ENCODE measurements around the gene SLC25A48. TPM values are rescaled to one million over a fixed set of nuclear protein-coding genes. Genes with fewer than 3 reads are reported as not detected.

Gene SLC25A48
- total RNA-seq, 1 donor from 2014 or later = 0.62 TPM

GRCh38 chr5:135930029-135930948 lies 95.8 kb downstream of the SLC25A48 start:
- no peak for DNase-seq

DNA sequence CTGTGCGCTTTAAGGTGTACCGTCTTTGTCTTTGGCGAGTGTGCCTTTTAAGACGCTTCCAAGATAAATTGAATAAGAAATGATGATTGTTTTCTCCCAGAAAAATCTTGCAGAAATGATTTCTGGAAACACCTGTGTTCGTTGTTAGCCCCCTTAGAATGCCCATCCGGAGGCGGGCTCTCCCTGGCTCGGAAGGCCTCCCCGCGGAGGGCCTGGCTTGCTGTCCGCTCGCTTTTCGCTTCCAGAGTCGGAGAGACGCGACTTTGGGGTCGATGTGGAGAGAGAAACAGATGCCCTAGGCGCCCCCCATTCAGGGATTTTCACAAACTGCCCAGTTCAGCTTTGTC lies 96.5 kb downstream of the SLC25A48 start:
- no peak for DNase-seq

DNA sequence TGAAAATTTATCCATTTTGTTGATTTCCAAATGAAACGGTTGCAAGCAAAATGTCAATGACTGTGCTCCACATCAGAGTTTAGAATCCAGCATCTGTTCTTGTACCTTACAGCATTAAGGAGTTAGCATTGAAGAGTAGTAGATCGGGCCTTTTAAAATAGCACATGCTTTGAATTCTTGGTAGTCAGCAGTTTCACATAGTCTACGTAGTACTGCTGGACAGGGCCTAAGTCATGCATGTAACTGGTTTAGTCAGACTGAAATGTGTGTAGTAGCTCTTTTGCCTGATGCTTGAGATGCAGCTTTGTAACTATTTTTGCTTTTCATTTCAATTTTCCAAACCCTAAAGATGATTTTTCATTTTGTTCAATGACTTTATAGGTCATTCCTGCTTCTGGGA lies 100.5 kb downstream of the SLC25A48 start:
- no peak for DNase-seq

DNA sequence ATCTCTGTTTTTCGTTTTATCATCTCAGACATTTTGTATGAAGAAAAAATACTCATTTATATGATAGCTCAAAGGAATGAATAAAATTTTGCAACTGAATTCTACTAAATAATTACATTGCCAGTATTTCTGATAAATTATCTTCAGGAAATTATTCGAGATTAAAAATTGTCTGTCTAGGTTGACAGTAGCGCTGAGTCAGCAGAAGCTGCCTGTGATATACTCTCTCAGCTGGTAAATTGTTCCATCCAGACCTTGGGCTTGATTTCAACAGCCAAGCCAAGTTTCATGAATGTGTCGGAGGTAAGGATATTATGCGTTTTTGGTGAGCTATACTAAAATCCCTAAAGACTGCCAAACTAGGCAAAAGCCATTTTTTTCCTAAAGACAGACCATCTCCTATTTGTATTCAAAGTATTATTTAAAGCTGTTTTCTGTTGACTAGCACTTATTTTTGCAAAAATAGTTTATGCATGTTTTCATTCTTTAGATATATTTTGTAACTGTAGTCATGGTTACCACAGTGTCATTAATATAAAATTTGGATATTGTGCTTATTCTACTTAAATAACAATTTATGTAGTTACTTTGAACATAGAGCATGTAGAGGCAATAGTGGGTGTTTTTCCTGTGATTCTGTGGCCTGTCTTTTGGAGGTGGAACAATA lies 102.9 kb downstream of the SLC25A48 start:
- no peak for DNase-seq

Small RNAs within 50 kb of the gene (small RNA-seq; reads per million reads assigned to genes)
- gene MIR5692C1 = not detected

Other genes starting within 250 kb of the SLC25A48 start
- not detected for gene IL9, start 61.2 kb downstream of the SLC25A48 start, total RNA-seq
- gene LECT2, start 120.3 kb downstream of the SLC25A48 start, total RNA-seq = not detected
- 4.2 TPM for gene TGFBI, start 194.3 kb downstream of the SLC25A48 start, total RNA-seq